ENCODE results near the gene FGF16.
"Not testable (repeated sequence)": the region's sequence is repeated elsewhere in the genome, so short reads cannot be mapped to it uniquely, and the experiment has no call there.

Gene FGF16

DNA sequence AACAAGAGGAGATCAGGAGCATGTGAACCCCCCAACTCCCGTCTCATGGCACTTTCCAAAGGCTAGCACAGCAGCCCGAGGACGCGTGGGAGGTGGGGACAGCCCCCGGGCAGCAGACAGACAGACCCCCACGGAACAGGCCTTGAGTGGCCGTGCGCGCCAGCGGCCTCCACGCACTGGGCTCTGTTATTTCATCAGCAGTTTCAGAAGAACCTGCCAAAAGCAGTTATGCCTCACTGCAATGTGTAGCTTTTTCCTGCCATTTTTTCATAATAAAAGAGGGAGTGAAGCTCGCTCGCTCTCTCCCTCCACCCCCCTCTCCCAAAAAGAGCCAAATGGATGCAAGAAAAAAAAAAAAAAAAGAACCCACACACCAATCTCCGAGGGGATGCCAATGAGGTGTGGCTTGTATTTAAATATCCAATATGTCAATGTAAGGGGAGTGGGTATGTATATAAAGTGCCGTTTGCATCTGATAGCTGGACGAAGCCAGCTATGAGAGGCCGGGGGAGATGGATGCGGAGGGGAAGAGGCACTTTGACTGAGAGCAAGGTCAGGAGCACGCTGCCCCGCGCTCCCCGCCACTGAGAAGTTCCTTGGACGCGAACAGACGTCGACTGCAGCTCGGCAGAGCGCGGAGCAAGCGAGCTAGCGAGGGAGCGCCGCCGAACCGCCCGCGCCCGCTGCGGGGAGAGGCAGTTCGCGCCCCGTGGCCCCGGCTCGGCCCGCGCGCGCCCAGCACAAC is at the start of gene FGF16:
Gene FGF16, plus strand, starts transcription at position 482 of the 745 bp plus-strand sequence. CDS start 286 bp downstream, outside the sequence.
- no peak for DNase-seq

DNA sequence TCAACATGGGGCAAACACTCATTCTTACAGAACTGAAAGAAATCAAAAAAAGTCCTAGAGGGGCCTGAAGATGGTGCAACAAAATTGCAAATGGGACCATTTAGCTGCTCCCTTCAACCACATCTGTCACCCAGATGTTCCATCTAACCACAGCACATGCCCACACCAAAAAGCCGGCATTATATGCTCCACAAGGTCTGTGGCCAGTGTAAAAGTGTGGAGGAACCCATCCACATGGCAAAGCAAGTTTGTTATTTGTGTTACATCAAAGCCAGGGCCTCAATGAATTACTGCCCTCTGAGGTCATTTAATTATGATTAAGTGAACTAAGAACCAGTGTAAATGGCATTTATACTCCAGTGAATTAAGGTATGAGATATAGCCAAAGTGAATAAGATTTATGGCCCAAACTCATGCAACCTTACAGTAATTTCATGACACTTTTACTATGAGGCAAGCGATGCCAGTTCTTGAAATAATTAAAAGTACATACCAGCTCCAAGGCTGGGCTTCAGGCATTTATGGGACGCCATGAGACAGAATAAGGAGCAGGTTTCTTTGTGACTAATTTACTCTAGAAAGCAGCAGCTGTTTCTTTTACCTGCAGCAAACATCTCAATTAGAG is 48.7 kb upstream of the FGF16 start:
- DNase-seq = no peak

DNA sequence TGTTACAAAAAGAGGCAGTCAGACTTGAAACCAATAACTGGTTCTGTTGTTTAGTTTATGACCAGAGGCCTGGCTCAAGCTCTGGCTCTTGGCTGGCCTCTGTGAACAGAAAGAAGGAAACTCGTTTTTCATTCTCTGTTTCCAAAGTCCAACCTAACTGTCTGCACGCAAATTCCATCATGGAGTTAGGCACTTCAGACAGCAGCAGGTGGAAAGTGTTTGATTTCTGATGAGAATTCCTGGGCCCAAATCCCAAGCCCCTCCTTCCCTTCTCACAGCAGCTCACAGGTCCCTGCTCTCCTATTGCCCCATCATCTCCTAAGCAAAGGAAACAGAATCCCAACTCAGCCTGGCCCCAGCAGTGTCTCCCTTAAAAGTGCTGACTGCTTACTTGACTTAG is 42.8 kb upstream of the FGF16 start:
- DNase-seq = no peak

DNA sequence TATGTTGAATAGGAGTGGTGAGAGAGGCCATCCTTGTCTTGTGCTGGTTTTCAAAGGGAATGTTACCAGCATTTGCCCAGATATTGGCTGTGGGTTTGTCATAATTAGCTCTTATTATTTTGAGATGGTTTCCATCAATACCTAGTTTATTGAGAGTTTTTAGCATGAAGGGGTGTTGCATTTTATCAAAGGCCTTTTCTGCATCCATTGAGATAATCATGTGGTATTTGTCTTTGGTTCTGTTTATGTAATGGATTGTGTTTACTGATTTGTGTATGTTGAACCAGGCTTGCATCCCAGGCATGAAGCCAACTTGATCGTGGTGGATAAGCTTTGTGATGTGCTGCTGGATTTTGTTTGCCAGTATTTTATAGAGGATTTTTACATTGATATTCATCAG is 39.4 kb upstream of the FGF16 start:
- not testable (repeated sequence) for DNase-seq

DNA sequence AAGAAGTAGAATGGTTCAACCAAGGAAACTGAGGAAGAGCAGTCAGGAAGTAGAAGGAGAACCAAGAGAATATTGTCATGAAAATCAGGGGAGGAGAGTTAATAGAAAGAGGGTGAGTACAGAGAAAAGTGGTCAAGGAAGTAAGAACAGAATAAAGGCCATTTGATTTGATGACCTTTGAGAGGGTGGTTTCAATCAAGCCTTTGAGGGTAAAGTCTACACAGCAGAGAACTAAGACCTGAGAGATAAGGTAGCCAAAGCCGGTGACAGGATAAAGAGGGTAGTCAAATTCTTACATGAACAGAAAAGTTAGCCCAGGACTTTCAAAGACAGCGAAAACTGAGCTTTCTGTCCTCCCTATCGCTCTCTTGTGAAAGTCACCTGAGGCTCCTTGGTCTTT is 34.6 kb upstream of the FGF16 start:
- DNase-seq = no peak

DNA sequence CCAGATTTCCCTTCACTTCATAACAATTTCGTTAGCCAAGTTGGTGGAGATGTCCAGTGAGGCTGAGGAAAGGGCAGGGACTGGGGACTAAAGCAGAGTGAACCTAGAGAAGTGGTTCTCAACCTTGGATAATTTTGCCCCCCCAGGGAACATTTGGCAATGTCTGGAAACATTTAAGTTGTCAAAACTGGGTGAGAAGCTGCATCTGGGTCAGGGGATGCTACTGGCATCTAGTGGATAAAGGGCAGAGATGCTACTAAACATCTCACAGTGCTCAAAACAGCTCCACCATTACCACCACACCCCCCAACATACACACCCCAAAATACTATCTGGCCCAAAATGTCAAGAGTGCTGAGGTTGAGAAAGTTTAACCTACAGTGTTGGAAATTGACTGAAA is 32.0 kb upstream of the FGF16 start:
- DNase-seq = no peak

DNA sequence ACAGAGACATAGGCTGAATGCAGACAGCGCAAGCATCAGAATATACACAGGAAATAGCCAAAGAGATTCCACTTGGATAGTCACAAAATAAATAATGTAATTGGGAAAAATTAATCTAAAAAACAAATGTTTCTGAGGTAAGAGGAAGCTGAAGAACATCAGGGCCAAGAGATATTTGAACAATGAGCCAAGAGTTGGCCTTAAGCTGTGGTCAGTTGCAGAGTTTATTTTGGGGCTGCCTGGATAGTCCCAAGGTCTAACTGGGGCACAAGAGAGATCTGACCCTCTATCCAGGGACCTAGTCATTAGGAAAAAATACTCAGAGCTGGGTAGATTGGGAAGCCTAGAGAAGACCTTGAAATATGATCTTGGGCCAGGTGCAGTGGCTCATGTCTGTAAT is 31.3 kb upstream of the FGF16 start:
- no peak for DNase-seq

DNA sequence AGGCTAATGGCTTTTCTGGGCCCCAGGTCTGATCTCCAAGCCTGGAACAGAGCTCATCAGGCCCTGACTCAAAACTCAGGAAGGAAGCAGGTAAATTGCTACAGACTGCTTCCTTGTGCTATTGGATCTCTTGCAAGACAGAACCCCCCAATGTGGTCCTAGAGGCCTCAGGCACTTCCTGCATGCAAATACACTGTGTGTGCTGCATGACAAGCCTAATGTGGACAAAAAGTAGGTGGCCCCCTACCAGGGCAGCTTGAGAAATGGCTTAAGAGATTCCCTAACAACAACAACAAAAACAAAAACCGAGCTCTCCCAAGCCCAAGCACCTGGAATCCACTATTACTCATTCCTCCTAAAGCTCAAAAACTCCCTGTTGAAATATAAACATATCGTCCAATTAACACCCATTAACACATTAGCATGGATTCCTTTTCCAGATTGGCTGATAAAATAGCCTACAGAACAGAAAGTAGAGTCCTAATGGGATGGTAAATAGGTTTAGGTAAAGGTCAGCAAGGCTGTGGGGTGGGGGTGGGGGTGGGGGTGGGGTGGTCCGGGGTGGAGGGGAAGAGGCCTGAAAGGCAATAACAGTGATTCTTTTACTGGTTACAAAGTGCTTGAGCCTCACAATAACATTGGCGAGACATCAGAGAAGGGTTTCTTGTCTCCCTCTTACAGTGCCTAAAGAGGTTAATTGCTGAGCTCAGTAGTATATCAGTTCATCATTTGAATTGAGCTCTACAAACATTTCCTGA is 24.1 kb upstream of the FGF16 start:
- no peak for DNase-seq

DNA sequence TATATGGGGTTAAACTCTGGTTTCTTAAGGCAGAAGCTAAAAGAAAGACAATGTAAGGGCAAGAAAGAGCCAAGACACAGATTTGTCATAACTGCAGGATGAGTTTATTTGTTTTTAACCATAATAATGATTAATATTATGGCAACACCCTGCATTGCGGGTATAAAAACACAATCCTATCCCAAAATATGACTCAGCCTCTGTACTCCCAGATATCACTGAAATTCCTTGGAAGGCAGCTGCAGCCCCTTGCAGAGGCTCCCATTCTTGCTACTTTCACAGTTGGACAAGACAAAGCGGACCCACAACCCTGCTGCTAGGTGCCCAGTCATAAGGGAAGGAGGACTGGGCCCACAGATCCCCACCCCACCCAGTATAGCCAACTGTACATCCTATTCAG is 20.4 kb upstream of the FGF16 start:
- no peak for DNase-seq

DNA sequence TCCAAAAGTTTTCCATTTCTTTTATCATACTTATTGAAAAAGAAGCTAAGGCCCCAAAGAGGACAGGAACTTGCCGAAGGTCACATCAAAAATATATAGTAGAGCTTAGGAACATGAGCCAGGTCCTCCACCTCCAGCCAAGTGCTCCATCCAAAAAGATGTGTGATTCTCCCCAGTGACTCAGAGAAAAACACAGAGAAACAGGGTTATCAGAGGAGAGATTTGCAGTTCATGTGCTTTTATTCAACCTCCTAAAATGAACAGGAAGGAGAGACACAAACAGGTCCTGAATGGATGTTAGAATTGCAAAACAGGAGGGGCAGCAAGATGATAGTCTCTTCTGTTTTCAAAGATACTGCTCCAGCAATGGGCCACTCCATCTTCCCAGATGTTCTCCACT is 19.6 kb upstream of the FGF16 start:
- no peak for DNase-seq

DNA sequence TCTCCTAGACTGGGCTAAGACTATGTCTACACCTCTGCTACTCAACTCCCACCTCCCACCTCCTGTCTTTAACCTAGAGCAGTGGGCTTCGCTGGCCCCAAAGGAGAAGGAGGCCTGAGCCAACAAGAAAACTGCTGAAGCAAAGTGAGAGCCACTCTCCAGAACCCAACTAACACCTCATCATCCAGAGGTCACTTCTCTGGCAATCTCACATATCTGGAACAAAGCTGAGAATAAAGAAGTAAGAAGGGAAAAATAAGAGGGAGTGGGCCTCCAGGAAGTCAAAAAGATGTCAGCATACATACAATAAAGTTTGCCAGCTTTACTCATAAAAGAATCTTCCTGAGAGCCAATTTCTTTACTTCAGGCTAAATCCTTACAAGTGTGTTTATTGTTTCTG is 18.6 kb upstream of the FGF16 start:
- DNase-seq = no peak

DNA sequence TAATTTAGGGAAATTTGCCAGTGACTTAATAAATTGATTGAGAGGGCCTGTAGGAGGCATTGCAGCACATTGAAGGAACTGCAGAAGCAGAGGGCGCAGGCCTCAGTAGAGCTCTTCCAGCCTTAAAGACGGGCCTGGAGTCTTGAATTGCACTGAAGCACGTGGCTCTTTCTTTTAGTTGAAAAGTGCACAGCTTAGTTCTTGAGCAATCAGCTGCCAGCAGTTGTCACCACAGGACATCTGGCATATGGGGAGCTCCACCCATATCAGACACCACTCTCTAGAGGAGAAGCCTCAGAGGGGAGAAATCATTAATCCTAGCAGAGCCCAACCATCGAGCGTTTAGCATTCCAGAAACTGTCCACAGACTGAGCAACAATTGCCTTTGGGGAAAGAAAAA is 16.0 kb upstream of the FGF16 start:
- DNase-seq = no peak

DNA sequence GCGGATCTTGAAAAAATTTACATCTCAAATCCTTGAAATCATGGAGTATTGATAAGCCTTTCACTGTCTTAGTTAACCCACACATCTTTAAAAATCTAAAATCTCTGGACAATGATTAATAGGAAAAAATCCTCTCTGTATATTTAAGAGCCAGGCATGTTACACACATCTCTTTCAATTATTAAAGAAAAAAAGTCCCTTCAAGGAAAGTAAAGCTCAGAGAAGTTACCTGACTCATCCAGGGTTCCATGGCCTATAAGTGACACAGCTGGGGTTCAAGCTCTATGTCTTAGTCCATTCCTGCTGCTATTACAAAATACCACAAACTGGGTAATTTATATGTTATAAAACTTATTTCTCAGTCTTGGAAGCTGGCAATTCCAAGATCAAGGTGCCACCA is 14.2 kb upstream of the FGF16 start:
- DNase-seq = no peak

DNA sequence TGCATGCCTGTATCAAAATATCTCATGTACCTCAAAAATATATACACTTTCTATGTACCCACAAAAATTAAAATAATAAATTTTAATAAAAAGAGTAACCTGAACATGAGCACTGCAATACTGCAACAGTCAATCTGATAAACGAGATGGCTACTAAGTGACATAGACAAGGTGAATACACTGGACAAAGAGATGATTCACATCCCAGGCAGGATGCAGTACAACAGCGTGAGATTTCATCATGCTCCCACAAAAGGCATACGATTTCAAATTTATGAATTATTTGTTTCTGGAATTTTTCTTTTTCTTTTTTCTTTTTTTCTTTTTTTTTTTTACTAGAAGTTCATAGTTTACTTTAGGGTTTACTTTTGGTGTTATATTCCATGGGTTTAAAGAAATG is 12.2 kb upstream of the FGF16 start:
- no peak for DNase-seq

DNA sequence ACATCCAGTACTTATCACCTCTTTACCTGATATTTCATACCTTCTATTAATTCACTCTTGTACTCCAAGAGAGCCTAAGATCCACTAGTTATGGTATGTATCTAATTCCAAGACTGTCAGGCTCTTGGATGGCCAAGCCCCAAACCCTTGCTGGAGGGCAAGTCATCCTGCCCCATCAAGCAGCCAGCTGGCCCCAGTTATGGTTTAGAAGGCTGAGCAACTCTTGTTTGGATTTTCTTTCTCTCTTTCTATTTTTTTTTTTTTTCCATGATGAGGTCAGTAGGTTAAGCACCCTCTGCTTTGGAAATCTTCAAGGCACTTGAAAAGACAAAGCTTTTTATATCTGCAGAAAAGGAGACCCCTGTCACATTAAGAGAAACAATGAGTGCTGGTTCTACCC is 10.9 kb upstream of the FGF16 start:
- no peak for DNase-seq

DNA sequence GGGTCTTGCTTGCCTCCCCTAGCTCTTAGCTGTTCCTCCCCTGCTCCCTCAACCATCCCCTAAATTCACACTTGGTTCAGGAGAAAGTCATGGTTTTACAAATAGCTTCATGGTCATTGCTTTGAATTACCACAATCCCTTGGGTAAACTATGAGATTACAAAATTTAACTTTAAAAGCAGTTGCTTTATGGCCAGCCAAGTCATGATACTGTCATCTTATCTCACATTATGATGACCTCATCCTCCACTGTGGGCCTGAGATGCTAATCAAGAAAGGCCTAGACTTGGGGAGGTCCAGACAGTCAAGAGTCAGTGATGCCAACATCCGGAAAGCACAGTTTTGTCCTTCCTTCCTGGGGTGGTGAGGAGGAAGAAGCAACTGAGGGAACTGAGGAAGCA is 10.5 kb upstream of the FGF16 start:
- DNase-seq = no peak

DNA sequence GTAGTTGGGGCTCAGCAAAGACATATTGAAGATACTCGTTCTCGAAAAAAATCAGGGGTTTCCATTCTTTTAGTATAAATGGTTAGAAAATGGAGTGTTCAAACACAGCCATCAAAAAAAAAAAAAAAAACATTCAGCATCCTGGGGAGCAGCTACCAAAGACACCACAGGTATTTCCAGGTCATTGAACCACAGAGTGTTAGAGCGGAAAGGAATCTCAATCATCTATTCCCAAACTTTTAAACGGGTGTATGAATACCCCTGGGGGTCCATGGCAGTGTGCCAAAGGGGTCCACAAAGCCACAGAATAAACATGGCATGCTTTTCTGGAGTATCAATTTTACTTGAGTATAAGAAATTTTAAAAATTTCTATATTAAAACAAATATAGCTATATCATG is 6.9 kb upstream of the FGF16 start:
- no peak for DNase-seq

DNA sequence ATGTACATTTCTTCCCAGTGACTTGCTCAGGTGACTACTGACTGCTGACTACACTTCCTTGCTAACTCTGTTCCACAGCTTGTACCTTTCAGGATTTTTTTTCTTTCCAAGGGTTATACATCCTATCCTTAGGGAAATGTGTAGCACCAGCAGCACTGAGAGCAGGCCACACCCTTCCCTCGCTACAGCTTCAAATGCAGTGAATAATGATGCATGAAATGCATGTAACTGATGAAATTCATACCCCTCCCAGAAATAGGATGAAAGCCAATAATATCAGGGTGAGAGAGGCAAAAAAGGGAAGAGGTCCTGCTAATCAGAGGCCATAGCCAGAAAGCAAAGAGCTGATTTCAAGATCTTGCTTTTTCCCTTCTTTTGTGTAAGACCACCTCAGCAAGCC is 6.2 kb upstream of the FGF16 start:
- DNase-seq = no peak

DNA sequence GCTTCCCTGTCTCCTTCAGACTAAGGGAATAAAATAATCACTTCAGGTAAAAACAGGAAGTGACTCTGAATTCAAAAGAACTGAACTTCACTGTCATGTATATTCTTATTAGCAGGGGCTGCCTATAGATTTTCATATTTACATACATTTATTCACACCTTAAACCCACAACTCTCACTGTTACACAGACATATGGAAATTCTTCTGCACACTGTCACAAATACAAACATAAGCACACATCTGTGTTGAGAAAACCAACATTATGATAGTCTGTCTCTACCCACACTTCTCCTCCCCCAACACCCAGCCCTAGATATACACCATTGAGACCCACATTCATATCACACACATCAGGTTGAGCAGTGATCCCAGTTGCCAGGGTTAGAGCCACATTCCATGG is 5.7 kb upstream of the FGF16 start:
- peak; percentile 2 for DNase-seq

DNA sequence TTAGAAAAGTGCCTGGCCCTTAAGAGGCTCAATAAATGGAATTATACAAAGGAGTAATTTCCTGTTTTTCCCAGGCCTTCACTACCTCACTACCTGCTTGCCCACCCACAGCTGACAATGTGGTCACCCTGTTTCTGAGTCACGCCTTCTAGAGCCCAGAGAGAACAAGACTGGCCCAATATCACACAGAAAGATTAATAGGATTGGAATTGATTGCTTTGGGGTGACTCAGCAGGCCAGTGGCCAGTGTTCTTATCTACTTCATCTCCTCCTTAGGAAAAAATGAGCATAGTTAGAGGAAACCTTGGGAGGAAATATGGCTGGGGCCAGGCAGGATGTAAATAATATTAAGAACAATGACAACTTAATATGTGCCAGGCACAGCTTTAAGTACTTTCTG is 4.5 kb upstream of the FGF16 start:
- no peak for DNase-seq

DNA sequence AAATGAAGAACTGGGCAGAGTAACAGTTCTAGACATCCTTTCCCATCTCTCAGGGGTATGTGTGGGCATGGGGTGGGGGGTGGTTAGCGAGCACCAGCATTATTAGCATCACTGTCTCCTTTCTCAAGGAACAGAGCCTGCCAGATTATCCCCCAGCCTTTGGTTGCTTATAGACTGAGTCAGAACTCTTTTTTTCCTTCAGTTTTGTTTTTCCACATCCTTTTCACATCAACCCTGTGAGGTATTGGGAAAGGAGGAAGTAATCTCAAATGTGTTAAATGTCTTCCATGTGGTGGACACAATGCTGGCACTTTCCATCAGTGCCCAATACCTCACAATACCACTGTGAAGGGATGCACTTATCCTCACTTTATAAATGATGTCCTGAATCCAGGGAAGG is 3.1 kb upstream of the FGF16 start:
- DNase-seq = no peak

DNA sequence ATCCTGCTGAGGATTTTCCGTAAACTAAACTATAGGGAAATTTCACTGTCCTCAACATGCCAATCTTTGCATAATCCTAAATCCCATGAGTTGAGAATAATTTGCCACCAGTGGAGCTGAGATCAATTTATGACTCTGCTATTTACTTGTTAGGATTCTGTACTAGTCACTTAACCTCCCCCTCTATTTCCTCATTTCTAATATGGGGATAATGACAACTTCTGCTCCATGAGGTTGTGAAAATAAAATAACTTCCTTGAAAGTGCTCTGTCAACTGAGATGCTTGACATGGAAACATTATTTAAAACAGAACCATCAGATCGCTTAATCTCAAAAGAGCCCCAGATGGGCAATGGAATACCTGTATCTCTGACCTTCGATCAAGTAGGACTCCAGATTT is 2.6 kb upstream of the FGF16 start:
- DNase-seq = no peak

DNA sequence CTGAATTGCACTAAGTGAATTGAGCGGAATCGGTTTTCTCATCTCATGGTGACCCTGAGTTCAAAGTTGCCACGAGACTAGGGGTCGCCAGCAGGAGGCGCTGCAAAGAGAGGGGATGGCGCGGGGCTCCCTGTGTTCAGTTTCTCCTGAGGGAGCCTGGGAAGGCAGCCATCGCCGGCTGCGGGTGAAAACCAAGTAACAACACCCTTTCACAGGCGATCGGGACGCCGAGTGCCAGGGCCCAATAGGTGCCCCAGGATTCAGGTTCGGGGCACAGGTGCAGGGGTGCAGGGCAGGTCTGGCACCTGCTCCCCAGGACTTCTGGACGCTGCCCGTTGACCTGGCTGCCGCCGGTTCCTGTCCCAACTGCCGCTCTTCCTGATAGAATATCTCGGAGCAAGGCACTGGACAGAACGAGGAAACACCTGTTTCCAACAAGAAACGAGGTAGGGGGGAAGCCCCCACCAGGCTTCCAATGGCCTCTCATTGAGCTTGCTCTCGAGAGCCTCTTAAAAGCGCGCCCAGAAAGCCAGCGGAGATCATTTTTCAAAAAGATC is 1.1 kb upstream of the FGF16 start:
- DNase-seq = no peak
